Stimulated activated naive CD8-positive, alpha-beta T cell treated with anti-CD3 and anti-CD28 coated beads, Interleukin-15, Interleukin-2, amounts not matched to agents 100 ng/mL and 50 ng/mL, for 24 hours (primary cell): Measurements from ENCODE around the gene RASA3.
A peak's percentile ranks its signal among the peaks of the same experiment; 100 is the strongest.
"Not testable (repeated sequence)": the region's sequence is repeated elsewhere in the genome, so short reads cannot be mapped to it uniquely, and the experiment has no call there.

Experiments
- H3K27ac Mint-ChIP-seq: one replicate; pipeline ENCODE4 v1.8.0; 2021; ENCODE audit warnings: mild to moderate bottlenecking, mixed read lengths
- H3K27me3 Mint-ChIP-seq: one replicate; pipeline ENCODE4 v1.8.0; 2021; ENCODE audit warnings: mixed read lengths
- H3K36me3 Mint-ChIP-seq: one replicate; pipeline ENCODE4 v1.8.0; 2021; ENCODE audit warnings: low read depth, mixed read lengths
- H3K4me1 Mint-ChIP-seq: one replicate; pipeline ENCODE4 v1.8.0; 2021; ENCODE audit warnings: low read depth, mixed read lengths
- H3K4me3 Mint-ChIP-seq: one replicate; pipeline ENCODE4 v1.8.0; 2021; ENCODE audit warnings: mild to moderate bottlenecking, mixed read lengths
- H3K9me3 Mint-ChIP-seq: one replicate; pipeline ENCODE4 v1.8.0; 2021; ENCODE audit warnings: mixed read lengths

RASA3 gene

GRCh38 chr13:114076329-114077090, 55.9 kb downstream of the RASA3 start:
- H3K4me3 Mint-ChIP-seq, result no peak overlapping the region
- H3K27ac Mint-ChIP-seq, result peak overlapping the region; percentile 58
- peaks cover 40% of the 10 kb centered on the region for H3K36me3 Mint-ChIP-seq
- no peaks in the 10 kb centered on the region for H3K9me3 Mint-ChIP-seq
- no peaks in the 10 kb centered on the region for H3K27me3 Mint-ChIP-seq
- peaks cover 33% of the 10 kb centered on the region for H3K4me1 Mint-ChIP-seq

DNA sequence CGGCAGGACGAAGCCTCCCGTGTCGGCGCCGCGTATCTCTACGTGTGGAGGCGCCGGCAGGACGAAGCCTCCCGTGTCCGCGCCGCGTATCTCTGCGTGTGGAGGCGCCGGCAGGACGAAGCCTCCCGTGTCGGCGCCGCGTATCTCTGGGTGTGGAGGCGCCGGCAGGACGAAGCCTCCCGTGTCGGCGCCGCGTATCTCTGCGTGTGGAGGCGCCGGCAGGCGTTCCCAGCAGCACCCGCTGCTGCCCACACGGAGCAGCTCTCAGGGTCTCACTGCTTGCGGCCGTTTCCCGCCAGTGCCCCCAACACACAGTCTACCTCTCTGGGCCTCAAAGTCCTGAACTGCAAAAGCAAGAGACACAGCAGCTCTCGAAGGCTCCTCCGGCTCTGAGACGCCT, 56.6 kb downstream of the RASA3 start:
- H3K4me1 Mint-ChIP-seq, result peaks cover 35% of the 10 kb centered on the region
- H3K9me3 Mint-ChIP-seq, H3K27me3 Mint-ChIP-seq, H3K27ac Mint-ChIP-seq, H3K4me3 Mint-ChIP-seq: not testable (repeated sequence)
- H3K36me3 Mint-ChIP-seq, result peaks cover 47% of the 10 kb centered on the region

DNA sequence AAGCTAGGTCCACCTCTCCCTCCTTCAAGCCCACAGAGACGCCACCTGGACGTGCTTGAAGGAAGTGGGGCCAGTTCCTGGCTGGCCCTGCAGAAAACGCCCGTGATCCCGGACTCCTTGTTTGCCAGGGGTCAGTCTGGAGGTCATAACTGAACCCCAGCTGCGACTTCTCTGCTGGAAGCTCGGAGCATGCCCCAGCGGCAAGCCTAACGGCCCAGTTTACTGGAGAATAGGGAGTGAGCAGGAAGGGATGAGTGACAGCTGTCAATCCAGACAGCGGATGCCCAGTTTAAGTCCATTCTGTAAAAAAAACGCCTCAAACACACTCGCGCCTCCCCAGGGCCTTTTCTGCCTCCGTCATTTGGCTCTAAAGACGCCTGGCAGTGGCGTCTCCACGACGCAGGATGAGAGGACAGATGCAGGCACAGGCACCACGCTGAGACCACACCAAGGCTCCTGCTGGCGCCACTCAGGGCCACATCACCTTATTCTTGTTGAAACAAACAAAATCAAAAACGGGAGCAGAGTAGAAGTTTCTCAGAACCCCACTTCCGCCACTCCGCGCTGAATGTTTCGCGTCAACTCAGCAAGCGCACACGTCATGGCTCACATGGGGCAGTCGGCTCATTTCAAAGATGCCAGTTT, 57.6 kb downstream of the RASA3 start:
- Mint-ChIP-seq H3K9me3 (peaks cover 4% of the 10 kb centered on the region), H3K36me3 (peaks cover 48% of the 10 kb centered on the region), H3K27me3 (no peaks in the 10 kb centered on the region), H3K4me1 (peaks cover 35% of the 10 kb centered on the region), H3K4me3 (no peak overlapping the region), H3K27ac (peak overlapping the region; percentile 45)

- Mint-ChIP-seq H3K27ac (peak overlapping the region; percentile 8), H3K9me3 (peaks cover 4% of the 10 kb centered on the region), H3K27me3 (no peaks in the 10 kb centered on the region), H3K36me3 (peaks cover 48% of the 10 kb centered on the region), H3K4me3 (no peak overlapping the region), H3K4me1 (peaks cover 32% of the 10 kb centered on the region)
Observed at GRCh38 chr13:114073881-114074612, 58.4 kb downstream of the RASA3 start.

DNA sequence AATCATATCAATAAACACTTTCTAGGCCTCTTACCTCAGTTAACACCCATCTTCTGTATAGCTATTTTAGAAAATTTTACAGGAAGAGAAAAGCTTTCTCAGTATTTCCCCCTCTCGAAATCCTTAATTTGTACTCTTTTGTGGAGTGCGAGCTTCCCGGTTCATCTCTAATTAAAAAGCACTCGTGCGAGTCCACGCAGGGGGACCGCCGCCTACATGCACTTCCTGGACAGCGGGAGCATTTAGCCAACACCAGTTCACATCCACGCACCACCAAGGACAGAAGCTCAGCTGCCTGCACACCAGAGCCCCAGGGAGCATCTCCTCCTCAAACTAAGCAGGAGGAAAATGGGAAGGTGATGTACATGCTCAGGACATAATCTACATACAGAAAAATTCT, 60.0 kb downstream of the RASA3 start:
- Mint-ChIP-seq H3K27me3 (no peaks in the 10 kb centered on the region), H3K36me3 (peaks cover 48% of the 10 kb centered on the region), H3K27ac (peak overlapping the region; percentile 27), H3K4me3 (no peak overlapping the region), H3K4me1 (peaks cover 34% of the 10 kb centered on the region), H3K9me3 (peaks cover 4% of the 10 kb centered on the region)

DNA sequence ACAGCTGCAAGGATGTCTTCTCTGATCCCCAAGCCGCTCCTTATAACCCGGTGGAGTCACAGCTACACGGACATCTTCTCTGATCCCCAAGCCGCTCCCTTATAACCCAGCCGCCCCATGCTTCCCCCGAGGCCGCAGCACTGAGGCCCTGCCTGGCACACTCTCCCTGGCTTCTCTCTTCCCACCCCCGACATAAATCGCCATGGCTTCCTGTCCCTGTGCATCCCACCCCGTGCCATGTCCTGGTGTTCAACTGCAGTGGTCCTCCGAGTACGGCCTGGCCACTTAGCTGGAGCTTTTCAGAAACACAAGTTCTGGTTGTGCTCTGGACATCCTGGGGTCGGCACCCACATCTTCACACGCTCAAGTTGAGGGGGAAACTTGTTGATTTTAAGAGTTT, 60.4 kb downstream of the RASA3 start:
- Mint-ChIP-seq H3K27me3 (no peaks in the 10 kb centered on the region), H3K36me3 (peaks cover 48% of the 10 kb centered on the region), H3K4me3 (no peak overlapping the region), H3K4me1 (peaks cover 35% of the 10 kb centered on the region), H3K27ac (peak overlapping the region; percentile 80), H3K9me3 (peaks cover 4% of the 10 kb centered on the region)

DNA sequence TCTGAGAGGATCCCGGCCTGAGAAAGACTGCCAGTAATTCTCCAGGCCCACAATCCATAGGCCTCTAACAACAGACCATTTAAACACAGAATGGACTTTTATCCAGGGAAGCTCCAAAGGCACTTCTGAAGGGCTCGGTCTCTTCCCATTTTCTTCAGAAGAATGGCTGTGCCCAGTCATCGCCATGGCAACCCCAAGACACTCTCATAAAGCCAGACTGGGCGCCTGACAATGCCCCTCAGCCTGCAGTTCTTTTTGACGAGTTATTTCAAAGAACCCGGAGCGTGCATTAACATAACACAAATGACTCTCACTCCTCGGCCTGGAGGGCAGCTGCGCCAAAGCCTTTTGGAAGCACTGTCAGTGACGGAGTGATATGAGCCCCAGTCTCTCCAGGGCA, 61.0 kb downstream of the RASA3 start:
- peaks cover 4% of the 10 kb centered on the region for H3K9me3 Mint-ChIP-seq
- peaks cover 35% of the 10 kb centered on the region for H3K4me1 Mint-ChIP-seq
- H3K27ac Mint-ChIP-seq, result peak overlapping the region; percentile 80
- no peak overlapping the region for H3K4me3 Mint-ChIP-seq
- no peaks in the 10 kb centered on the region for H3K27me3 Mint-ChIP-seq
- H3K36me3 Mint-ChIP-seq, result peaks cover 44% of the 10 kb centered on the region

GRCh38 chr13:114070098-114070799, 62.2 kb downstream of the RASA3 start:
- Mint-ChIP-seq H3K36me3 (peaks cover 39% of the 10 kb centered on the region), H3K27ac (no peak overlapping the region), H3K27me3 (no peaks in the 10 kb centered on the region), H3K9me3 (peaks cover 4% of the 10 kb centered on the region), H3K4me3 (no peak overlapping the region), H3K4me1 (peaks cover 47% of the 10 kb centered on the region)

DNA sequence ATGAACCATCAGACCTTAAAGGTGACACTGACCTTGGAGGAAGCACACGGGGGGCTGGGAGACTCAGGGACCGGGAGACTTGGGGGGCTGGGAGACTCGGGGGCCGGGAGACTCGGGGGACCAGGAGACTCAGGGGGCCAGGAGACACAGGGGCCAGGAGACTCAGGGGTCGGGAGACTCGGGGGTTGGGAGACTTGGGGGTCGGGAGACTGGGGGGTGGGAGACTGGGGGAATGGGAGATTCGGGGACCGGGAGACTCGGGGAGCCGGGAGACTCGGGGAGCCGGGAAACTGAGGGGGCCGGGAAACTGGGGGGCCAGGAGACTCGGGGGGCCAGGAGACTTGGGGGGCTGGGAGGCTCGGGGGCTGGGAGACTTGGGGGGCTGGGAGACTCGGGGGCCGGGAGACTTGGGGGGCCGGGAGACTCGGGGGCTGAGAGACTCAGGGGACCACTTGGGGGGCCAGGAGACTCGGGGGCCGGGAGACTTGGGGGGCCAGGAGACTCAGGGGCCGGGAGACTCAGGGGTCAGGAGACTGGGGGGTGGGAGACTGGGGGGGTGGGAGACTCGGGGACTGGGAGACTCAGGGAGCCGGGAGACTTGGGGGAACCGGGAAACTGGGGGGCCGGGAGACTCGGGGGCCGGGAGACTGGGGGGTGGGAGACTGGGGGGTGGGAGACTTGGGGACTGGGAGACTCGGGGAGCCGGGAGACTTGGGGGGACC, 62.9 kb downstream of the RASA3 start:
- peaks cover 4% of the 10 kb centered on the region for H3K9me3 Mint-ChIP-seq
- H3K27ac Mint-ChIP-seq, result no peak overlapping the region
- no peak overlapping the region for H3K4me3 Mint-ChIP-seq
- peaks cover 35% of the 10 kb centered on the region for H3K36me3 Mint-ChIP-seq
- H3K4me1 Mint-ChIP-seq, result peaks cover 54% of the 10 kb centered on the region
- no peaks in the 10 kb centered on the region for H3K27me3 Mint-ChIP-seq

GRCh38 chr13:114068656-114069318, 63.6 kb downstream of the RASA3 start:
- peaks cover 61% of the 10 kb centered on the region for H3K4me1 Mint-ChIP-seq
- H3K27ac Mint-ChIP-seq, result peak overlapping the region; percentile 93
- peaks cover 4% of the 10 kb centered on the region for H3K9me3 Mint-ChIP-seq
- H3K36me3 Mint-ChIP-seq, result peaks cover 30% of the 10 kb centered on the region
- H3K27me3 Mint-ChIP-seq, result no peaks in the 10 kb centered on the region
- H3K4me3 Mint-ChIP-seq, result peak overlapping the region; percentile 77

GRCh38 chr13:114067886-114068651, 64.4 kb downstream of the RASA3 start:
- peaks cover 24% of the 10 kb centered on the region for H3K36me3 Mint-ChIP-seq
- H3K4me1 Mint-ChIP-seq, result peaks cover 67% of the 10 kb centered on the region

DNA sequence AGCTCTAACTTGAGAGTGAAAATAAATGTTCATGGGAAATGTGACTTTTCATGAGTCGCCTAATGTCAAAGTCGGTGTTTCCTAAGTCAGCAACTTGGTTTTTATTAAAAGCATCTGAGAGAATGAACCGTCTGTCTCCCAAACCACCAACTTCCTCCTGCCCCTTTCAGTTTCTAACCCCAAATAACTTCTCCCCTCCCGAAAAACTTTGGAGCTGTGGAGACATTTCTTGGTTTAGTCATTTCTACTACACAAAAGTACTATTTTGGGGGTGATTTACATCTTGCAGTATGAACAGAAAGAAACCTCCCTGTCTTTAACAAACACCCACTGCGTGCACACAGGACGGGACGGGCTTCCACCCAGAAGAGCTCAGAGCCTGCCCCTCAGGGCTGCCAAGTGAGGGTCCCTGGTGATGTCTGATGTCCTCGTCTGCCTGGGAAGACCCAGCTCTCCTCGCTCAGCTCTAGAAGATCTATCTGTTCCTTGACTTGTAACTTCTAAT, 65.0 kb downstream of the RASA3 start:
- H3K27ac Mint-ChIP-seq, result peak overlapping the region; percentile 93
- H3K9me3 Mint-ChIP-seq, result peaks cover 4% of the 10 kb centered on the region
- H3K4me1 Mint-ChIP-seq, result peaks cover 72% of the 10 kb centered on the region
- H3K4me3 Mint-ChIP-seq, result peak overlapping the region; percentile 77
- peaks cover 17% of the 10 kb centered on the region for H3K36me3 Mint-ChIP-seq
- no peaks in the 10 kb centered on the region for H3K27me3 Mint-ChIP-seq

More at GRCh38 chr13:114067886-114068651, 64.4 kb downstream of the RASA3 start:
- peak overlapping the region; percentile 93 for H3K27ac Mint-ChIP-seq
- peak overlapping the region; percentile 77 for H3K4me3 Mint-ChIP-seq
- peaks cover 4% of the 10 kb centered on the region for H3K9me3 Mint-ChIP-seq
- no peaks in the 10 kb centered on the region for H3K27me3 Mint-ChIP-seq

- Mint-ChIP-seq H3K9me3 (peaks cover 4% of the 10 kb centered on the region), H3K36me3 (peaks cover 13% of the 10 kb centered on the region), H3K4me3 (peak overlapping the region; percentile 77), H3K27me3 (no peaks in the 10 kb centered on the region), H3K27ac (peak overlapping the region; percentile 93), H3K4me1 (peaks cover 74% of the 10 kb centered on the region)
Observed at GRCh38 chr13:114066956-114067355, 65.5 kb downstream of the RASA3 start.
